NCI-H1436 (cell line): Measurements from ENCODE around the gene OAT.

Experiments
- DNase-seq: peaks from one replicate; lab custom pipeline; 2025; lab: John Stamatoyannopoulos, UW

OAT gene

DNA sequence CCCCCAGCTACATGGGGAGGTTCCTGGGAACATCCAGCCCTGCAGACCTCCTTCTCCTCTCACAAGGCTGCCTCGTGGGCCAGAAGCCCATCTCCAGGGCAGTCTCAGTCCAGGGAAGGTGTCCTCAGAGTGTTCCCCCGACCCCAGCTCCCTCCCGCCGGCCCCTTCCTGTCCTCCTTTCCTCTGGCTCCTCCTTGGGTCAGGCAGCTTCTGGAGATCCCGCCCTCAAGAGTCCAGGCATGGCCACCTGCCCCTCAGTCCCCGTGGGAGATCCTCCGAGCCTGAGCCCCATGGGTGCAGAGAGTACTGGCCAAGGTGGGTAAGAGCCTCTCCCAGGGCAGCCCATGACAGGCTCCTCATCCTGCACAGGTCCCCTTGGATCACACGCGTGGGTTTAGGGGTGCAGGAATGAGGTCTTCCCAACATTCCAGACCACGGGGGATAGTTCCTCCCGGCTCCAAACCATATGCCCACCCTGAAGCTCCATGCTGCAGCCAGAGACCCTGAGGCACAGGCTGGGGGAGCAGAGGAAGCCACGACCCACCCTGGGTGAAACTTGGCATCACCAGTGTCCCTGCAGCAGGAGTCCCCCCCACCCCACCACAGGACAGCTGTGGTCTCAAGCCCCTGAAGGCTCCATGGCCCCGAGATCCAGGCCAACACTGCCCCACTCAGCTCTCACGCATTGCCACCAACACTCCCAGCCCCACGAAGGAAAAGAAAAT, 65.5 kb downstream of the OAT start:
- no peak for DNase-seq

DNA sequence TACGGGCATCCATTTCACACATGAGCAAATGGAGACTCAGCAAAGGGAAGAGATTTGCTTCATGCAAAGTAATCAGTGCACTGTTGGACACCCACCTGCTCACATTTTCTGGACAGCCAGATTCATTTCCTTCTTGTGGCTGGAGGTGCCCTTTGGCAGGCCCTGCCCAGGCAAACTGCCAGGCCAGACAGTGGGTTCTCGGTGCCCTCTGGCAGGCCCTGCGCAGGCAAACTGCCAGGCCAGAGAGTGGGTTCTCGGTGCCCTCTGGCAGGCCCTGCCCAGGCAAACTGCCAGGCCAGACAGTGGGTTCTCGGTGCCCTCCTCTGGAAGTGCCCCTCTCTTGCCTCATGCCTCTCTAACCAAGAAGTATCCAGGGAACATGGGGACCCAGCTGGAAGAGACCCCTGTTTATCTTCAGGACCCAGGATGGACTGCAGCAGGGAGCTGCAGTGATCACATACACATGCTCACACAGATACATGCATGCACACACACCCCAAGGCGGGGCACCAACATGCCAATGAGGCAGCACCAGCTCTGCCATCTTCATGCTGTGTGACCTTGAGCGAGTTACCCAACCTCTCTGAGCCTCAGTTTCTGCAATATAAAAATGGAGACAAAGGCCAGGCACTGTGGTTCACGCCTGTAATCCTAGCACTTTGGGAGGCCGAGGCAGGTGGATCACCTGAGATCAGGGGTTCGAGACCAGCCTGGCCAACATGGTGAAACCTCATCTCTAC, 67.1 kb downstream of the OAT start:
- no peak for DNase-seq

DNA sequence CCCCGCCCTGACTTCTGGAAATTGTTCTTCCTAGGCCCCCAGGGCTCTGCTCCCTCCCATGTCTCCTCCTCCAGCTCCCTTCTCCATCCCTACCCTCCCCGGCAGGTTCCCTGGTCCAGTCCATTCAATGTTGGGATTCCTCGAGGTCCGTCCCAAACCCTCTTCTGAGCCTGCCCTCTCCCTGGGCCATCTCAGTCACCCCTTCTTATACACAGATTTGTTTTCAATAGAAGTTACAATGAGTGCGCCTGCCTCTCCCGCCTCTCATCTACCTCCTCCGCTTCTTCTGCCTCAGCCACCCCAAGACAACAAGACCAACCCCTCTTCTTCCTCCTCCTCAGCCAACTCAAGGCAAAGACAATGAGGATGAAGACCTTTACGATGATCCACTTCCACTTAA, 67.9 kb downstream of the OAT start:
- no peak for DNase-seq

DNA sequence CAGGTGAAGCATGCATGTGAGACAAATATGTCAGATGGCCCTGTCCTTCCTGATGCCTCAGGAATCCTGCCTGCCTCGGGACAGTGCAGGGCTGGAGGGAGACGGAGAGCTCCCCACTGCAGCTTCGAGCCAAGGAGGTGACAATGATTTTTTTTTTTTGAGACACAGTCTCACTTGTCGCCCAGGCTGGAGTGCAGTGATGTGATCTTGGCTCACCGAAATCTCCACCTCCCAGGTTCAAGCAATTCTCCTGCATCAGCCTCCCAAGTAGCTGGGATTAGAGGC, 68.8 kb downstream of the OAT start:
- DNase-seq = no peak

DNA sequence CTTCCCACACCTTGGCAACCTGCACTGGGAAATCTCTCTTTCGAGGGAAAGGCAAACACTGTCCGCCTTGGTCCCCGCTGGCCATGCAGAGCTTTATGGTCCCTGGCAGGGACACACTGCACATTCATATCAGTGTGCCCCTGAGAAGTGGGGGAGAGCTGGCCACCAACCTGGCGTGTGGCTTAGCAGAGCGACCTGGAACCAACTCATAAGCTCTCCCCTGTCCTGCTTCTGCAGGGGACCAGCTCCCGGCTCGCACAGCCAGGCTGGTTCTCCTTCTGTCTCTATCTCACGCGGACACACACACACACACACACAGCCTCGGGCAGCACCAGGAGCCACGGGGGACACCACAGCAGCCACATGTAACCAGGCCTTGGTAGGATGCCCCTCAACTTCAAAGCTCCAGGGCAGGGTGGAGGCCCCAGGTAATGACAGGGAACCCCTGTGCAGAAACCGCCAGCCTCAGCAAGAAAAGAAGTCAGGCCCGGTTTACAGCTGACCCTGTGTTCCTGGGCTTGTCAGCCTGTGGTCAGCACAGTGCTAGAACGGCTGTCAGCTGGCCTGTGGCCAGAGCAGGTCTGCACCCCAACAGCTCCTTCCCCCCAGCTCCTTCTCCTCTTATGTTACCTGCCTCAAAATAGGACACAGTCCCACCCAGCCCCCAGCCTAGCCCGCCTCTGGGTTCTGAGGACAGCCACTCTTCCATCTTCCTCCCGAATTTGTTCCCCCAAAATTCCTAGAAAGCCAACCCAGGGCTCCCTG, 69.3 kb downstream of the OAT start:
- DNase-seq = no peak

DNA sequence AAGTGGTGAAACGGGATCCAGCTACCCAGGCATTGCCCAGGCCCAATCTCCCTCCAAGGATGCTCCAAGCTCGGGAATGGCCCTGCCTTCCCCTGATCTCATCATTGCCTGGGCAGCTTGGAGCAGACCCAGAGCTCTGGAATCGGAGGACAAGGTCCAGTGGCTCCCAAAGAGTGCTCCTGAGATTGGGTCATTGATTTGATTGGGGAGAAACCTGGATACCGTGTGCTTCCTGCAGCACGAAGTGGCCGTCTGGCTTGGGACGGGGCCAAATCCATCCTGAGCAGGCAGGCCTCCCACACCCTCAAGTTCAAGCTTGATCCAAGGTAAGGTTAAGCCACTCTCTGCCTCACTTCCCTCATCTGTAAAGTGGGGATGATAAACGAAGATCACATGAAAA, 69.9 kb downstream of the OAT start:
- no peak for DNase-seq

DNA sequence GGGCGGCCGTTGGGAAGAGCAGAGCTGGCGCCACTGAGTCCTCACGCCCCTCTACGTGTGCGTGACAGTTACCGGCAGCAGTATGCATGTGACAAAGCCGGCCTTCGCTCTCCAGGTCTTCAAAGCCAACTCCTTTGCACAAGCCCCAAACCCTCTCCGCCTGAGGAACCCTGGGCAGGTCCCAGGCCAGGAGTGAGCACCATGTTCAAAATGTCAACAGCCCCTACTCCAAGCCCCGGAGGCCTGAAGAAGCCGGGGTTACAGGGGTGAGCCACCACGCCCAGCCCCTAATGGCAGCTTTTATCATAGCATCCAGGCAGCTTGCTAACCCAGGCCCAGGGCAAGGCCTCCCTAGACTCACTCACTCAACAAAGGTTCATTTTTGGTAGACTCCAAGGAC, 70.8 kb downstream of the OAT start:
- no peak for DNase-seq
